H1 (cell line): ENCODE results near the gene DCTD. TPM values are rescaled to one million over a fixed set of nuclear protein-coding genes. Genes with fewer than 3 reads are reported as not detected.

Source experiments
- CTCF ChIA-PET: fragments of 300-600 bp; sonication (Branson Sonifier 250); formaldehyde crosslinking; loops from one replicate; lab custom pipeline; 2021; ENCODE audit not compliant: partially characterized antibody; lab: Charles Lee
- POLR2A ChIA-PET: fragments of 300-600 bp; sonication (Branson Sonifier 250); formaldehyde crosslinking; loops from one replicate; lab custom pipeline; 2021; ENCODE audit warnings: inconsistent platforms; ENCODE audit not compliant: partially characterized antibody; lab: Charles Lee
- DNase-seq, 2 experiments: peaks; one replicate each; pipeline versions ENCODE4 v3.0.0 to v3.0.0-alpha.2; 2010 to 2022; ENCODE audit warnings: low spot score in 2 of 2, low read depth in 1 of 2, mixed read lengths in 1 of 2
- FAIRE-seq: peaks from 2 replicates; lab custom pipeline; 2011; peaks lifted over from hg19 to GRCh38; lab: Jason Lieb, UNC
- H2AFZ ChIP-seq: 2 replicates; pipeline ENCODE4 v1.8.1; 2012; ENCODE audit warnings: low read length, inconsistent platforms
- H2AK5ac ChIP-seq: 2 replicates; pipeline ENCODE4 v1.6.1; 2013; ENCODE audit warnings: low read depth, low read length
- H2BK120ac ChIP-seq: replicated peaks from 2 replicates; pipeline ENCODE3; 2013; ENCODE audit warnings: low read depth, low read length, inconsistent platforms
- H2BK12ac ChIP-seq: 2 replicates; pipeline ENCODE4 v1.6.1; 2013; ENCODE audit warnings: low read depth, low read length
- H2BK15ac ChIP-seq: 2 replicates; pipeline ENCODE4 v1.6.1; 2013; ENCODE audit warnings: low read length
- H2BK20ac ChIP-seq: 2 replicates; pipeline ENCODE4 v1.6.1; 2013; ENCODE audit warnings: low read length
- H2BK5ac ChIP-seq: 2 replicates; pipeline ENCODE4 v1.6.1; 2013; ENCODE audit warnings: low read depth, low read length
- H3K14ac ChIP-seq: 2 replicates; pipeline ENCODE4 v1.6.1; 2013; ENCODE audit warnings: inconsistent platforms; ENCODE audit not compliant: insufficient read length
- H3K18ac ChIP-seq: 2 replicates; pipeline ENCODE4 v1.6.1; 2013; ENCODE audit warnings: low read length; ENCODE audit errors: extremely low read depth
- H3K23ac ChIP-seq: 2 replicates; pipeline ENCODE4 v1.6.1; 2013; ENCODE audit warnings: inconsistent platforms; ENCODE audit not compliant: insufficient read length
- H3K23me2 ChIP-seq: 2 replicates; pipeline ENCODE4 v1.6.1; 2013; ENCODE audit warnings: low read depth, low read length
- H3K27ac ChIP-seq: 2 replicates; pipeline ENCODE4 v1.6.1; 2011; ENCODE audit warnings: low read depth, low read length, inconsistent platforms
- H3K27me3 ChIP-seq, 4 experiments: replicated peaks in 1 of 4; 1 replicate in 1 of 4; 2 replicates in 3 of 4; pipeline versions ENCODE4 v1.6.1 to v1.8.1; 2011 to 2013; ENCODE audit warnings: low read length in 3 of 4, mild to moderate bottlenecking in 3 of 4, inconsistent platforms in 2 of 4, mixed read lengths in 2 of 4, moderate library complexity in 1 of 4; ENCODE audit not compliant: control insufficient read depth in 3 of 4, insufficient read depth in 3 of 4; ENCODE audit errors: extremely low read depth in 1 of 4
- H3K36me3 ChIP-seq, 4 experiments: 2 replicates each; pipeline versions ENCODE4 v1.6.1 to v1.8.1; 2011 to 2013; ENCODE audit warnings: mild to moderate bottlenecking in 4 of 4, low read length in 3 of 4, moderate library complexity in 2 of 4, control low read depth in 1 of 4, inconsistent platforms in 1 of 4; ENCODE audit not compliant: insufficient read depth in 4 of 4, control insufficient read depth in 2 of 4
- H3K4ac ChIP-seq: replicated peaks from 2 replicates; pipeline ENCODE3; 2013; ENCODE audit warnings: low read length, low read depth, mixed read lengths, inconsistent platforms; ENCODE audit not compliant: insufficient read length
- H3K4me1 ChIP-seq, 4 experiments: replicated peaks in 1 of 4; 1 replicate in 1 of 4; 2 replicates in 3 of 4; pipeline versions ENCODE4 v1.6.1 to v1.8.1; 2011 to 2013; ENCODE audit warnings: low read length in 3 of 4, inconsistent platforms in 2 of 4, mixed read lengths in 1 of 4; ENCODE audit not compliant: insufficient read depth in 4 of 4, control insufficient read depth in 3 of 4
- H3K4me2 ChIP-seq, 2 experiments: 2 replicates each; pipeline versions ENCODE4 v1.6.1 to v1.8.1; 2011 to 2013; ENCODE audit warnings: low read depth in 2 of 2, low read length in 2 of 2, control low read depth in 1 of 2, inconsistent platforms in 1 of 2, mild to moderate bottlenecking in 1 of 2; ENCODE audit not compliant: insufficient read depth in 1 of 2
- H3K4me3 ChIP-seq, 4 experiments: fragments of 200-600, 300-600 bp in 1 of 4; sonication (generic), shearing (Covaris generic), sonication (Bioruptor Twin) in 1 of 4; 2 replicates each; pipeline versions ENCODE4 v1.5.1 to v1.8.1; 2011 to 2016; ENCODE audit warnings: low read length in 4 of 4, low read depth in 3 of 4, control low read depth in 2 of 4, inconsistent platforms in 2 of 4, mild to moderate bottlenecking in 2 of 4, mixed read lengths in 1 of 4, moderate library complexity in 1 of 4; ENCODE audit not compliant: insufficient read depth in 2 of 4; ENCODE audit errors: extremely low read depth in 1 of 4
- H3K56ac ChIP-seq: replicated peaks from 2 replicates; pipeline ENCODE3; 2013; ENCODE audit warnings: low read depth, mild to moderate bottlenecking, mixed read lengths, low read length, inconsistent platforms; ENCODE audit not compliant: insufficient read length
- H3K79me1 ChIP-seq: 2 replicates; pipeline ENCODE4 v1.6.1; 2013; ENCODE audit warnings: low read depth, low read length, control low read depth
- H3K79me2 ChIP-seq, 2 experiments: 2 replicates each; pipeline versions ENCODE4 v1.6.1 to v1.8.1; 2012 to 2013; ENCODE audit warnings: low read length in 2 of 2, mild to moderate bottlenecking in 2 of 2, inconsistent platforms in 1 of 2; ENCODE audit not compliant: insufficient read depth in 2 of 2, control insufficient read depth in 1 of 2
- H3K9ac ChIP-seq, 4 experiments: replicated peaks in 1 of 4; 1 replicate in 1 of 4; 2 replicates in 3 of 4; pipeline versions ENCODE4 v1.6.1 to v1.8.1; 2011 to 2013; ENCODE audit warnings: low read depth in 3 of 4, low read length in 3 of 4, control low read depth in 2 of 4, mild to moderate bottlenecking in 2 of 4, moderate library complexity in 2 of 4, inconsistent platforms in 1 of 4; ENCODE audit errors: extremely low read depth in 1 of 4
- H3K9me3 ChIP-seq, 2 experiments: 2 replicates each; pipeline versions ENCODE4 v1.6.1 to v1.8.1; 2012 to 2013; ENCODE audit warnings: mild to moderate bottlenecking in 2 of 2, moderate library complexity in 2 of 2, control low read depth in 1 of 2, inconsistent platforms in 1 of 2, low read depth in 1 of 2, low read length in 1 of 2, mixed read lengths in 1 of 2; ENCODE audit not compliant: insufficient read depth in 2 of 2
- H4K20me1 ChIP-seq, 2 experiments: replicated peaks in 1 of 2; 2 replicates each; pipeline versions ENCODE3 to v1.8.1; 2011 to 2013; ENCODE audit warnings: inconsistent platforms in 2 of 2, low read length in 2 of 2, mild to moderate bottlenecking in 1 of 2; ENCODE audit not compliant: insufficient read depth in 2 of 2, control insufficient read depth in 1 of 2
- H4K5ac ChIP-seq: 2 replicates; pipeline ENCODE4 v1.6.1; 2013; ENCODE audit warnings: low read length, low read depth, mixed read lengths, inconsistent platforms; ENCODE audit not compliant: insufficient read length
- H4K8ac ChIP-seq: 2 replicates; pipeline ENCODE4 v1.8.0; 2013; ENCODE audit warnings: mild to moderate bottlenecking, moderate library complexity, low read length, inconsistent platforms; ENCODE audit not compliant: insufficient read depth; ENCODE audit errors: extremely low read depth
- H4K91ac ChIP-seq: replicated peaks from 2 replicates; pipeline ENCODE3; 2013; ENCODE audit warnings: low read length, mixed read lengths, inconsistent platforms; ENCODE audit not compliant: insufficient read length
- ASH2L ChIP-seq: fragments of 200-600, 300-600 bp; sonication (generic); IDR thresholded peaks from one replicate; pipeline ENCODE4 v1.7.1; 2017; ENCODE audit warnings: low read length
- BCL11A ChIP-seq, 2 experiments: IDR thresholded peaks; one replicate each; pipeline ENCODE4 v1.6.1; 2011; ENCODE audit warnings: low read depth in 2 of 2, low read length in 2 of 2, mild to moderate bottlenecking in 2 of 2
- CEBPB ChIP-seq: IDR thresholded peaks from 2 replicates; pipeline ENCODE4 v1.6.1; 2012; ENCODE audit warnings: low read depth, low read length
- CREB1 ChIP-seq: IDR thresholded peaks from 2 replicates; pipeline ENCODE4 v1.6.1; 2012; ENCODE audit warnings: inconsistent platforms
- CTBP2 ChIP-seq: IDR thresholded peaks from 2 replicates; pipeline ENCODE4 v1.7.0; 2011; ENCODE audit warnings: borderline replicate concordance, mild to moderate bottlenecking, moderate library complexity, mixed read lengths, low read length; ENCODE audit not compliant: insufficient read depth, insufficient read length
- E2F6 ChIP-seq: IDR thresholded peaks from 2 replicates; pipeline ENCODE4 v1.6.1; 2012; ENCODE audit warnings: inconsistent platforms
- JUND ChIP-seq: IDR thresholded peaks from 2 replicates; pipeline ENCODE4 v1.6.1; 2011; ENCODE audit warnings: mild to moderate bottlenecking, improper control_type of control experiment, low read length
- MAFK ChIP-seq: IDR thresholded peaks from 2 replicates; pipeline ENCODE4 v1.6.1; 2012; ENCODE audit warnings: low read depth, mild to moderate bottlenecking, improper control_type of control experiment, low read length
- NANOG ChIP-seq: IDR thresholded peaks from 2 replicates; pipeline ENCODE4 v1.6.1; 2011; ENCODE audit warnings: low read length, low read depth, mild to moderate bottlenecking, inconsistent platforms; ENCODE audit not compliant: insufficient read depth, poor library complexity, severe bottlenecking
- SIRT6 ChIP-seq: IDR thresholded peaks from one replicate; pipeline ENCODE4 v1.7.1; 2012; ENCODE audit warnings: low read length, inconsistent platforms
- SP1 ChIP-seq: IDR thresholded peaks from 2 replicates; pipeline ENCODE4 v1.6.1; 2011; ENCODE audit warnings: low read depth, low read length
- TAF7 ChIP-seq: optimal IDR thresholded peaks from 2 replicates; pipeline ENCODE3; 2011; ENCODE audit warnings: low read depth, mild to moderate bottlenecking, inconsistent platforms, low read length, moderate library complexity, borderline replicate concordance
- TCF12 ChIP-seq: IDR thresholded peaks from 2 replicates; pipeline ENCODE4 v1.6.1; 2011; ENCODE audit warnings: low read depth, mild to moderate bottlenecking, low read length
- TEAD4 ChIP-seq: IDR thresholded peaks from 2 replicates; pipeline ENCODE4 v1.6.1; 2012; ENCODE audit warnings: low read depth, low read length, inconsistent platforms, mixed read lengths
- WGBS, 2 experiments: shearing (Covaris generic) in 1 of 2; methylation state at CpG; one replicate each; pipeline versions ENCODE4 v1.1.6 to v1.1.7; 2013 to 2015; ENCODE audit warnings: low lambda C conversion rate in 2 of 2, mixed read lengths in 2 of 2, inconsistent platforms in 1 of 2, low coverage in 1 of 2, missing lambda C conversion rate in 1 of 2; ENCODE audit not compliant: insufficient replicate concordance in 2 of 2, insufficient coverage in 1 of 2, insufficient read length in 1 of 2; ENCODE audit errors: extremely low coverage in 1 of 2, missing lambda C conversion rate in 1 of 2; 5-methylcytosine and 5-hydroxymethylcytosine counted together
- polyA plus RNA-seq, 7 experiments: library from polyadenylated mRNA; depleted of rRNA in 3 of 7; stranded (reverse) in 5 of 7; unstranded in 2 of 7; fragments of >200 nt in 5 of 7; fragments of 200-250 nt in 2 of 7; gene quantifications; 1 replicate in 5 of 7; 2 replicates in 1 of 7; 4 replicates in 1 of 7; pipeline versions ENCODE4 v1.2.1 to v1.2.3, GENCODE V29; 2011 to 2013; ENCODE audit warnings: missing spikeins in 2 of 7, mixed read lengths in 2 of 7
- total RNA-seq: library from RNA; stranded (reverse); fragmentation: NEBNext Ultra II Directional; extraction: Animal tissue kit (Norgen Biotek cat#: 25700); gene quantifications from 2 replicates; pipeline ENCODE4 v1.2.1, GENCODE V29; 2021

DCTD gene
- total and polyA plus RNA-seq, 2 of the 8 experiments (the other 6 are each of a cell fraction or from before 2014, with no cell fraction given): 60.2 to 69.5 TPM

DNA sequence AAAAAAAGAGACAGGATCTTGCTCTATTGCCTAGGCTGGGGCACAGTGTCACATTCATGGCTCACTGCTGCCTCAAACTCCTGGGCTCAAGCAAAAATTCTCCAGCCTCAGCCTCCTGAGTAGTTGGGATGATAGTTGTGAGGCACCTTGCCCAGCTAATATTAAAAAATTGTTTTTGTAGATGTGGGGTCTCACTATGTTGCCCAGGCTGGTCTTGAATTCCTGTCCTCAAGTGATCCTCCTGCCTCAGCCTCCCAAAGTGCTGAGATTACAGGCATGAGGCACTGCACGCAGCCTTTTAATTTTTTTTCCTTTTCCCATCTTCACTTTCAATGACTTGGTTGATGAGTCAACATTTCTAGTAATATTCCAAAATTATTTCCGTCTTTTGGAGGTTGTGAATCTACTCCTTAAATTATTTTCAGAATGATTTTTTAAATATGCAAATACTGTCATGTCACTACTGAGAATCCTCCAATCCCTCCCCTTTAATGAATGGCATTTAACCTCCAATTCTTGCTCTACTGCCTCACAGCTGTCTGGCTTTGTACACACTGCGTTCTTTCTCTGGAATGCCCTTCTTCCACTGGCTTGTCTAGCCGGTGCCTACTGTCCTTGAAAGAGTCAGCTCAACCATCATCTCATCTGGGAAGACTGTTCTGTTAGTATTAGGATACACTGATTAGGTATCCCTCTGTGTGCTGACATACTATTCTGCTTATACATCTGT is 27.5 kb upstream of the DCTD start:
- WGBS, 2 experiments: 94% methylated on average over 4 of the region's 4 CpGs; no CpG with 5 or more reads in 1 of the 2 experiments
- Histone ChIP-seq H3K4me2 (no peak overlapping the region), H2AFZ (no peak overlapping the region), H3K27ac (no peak overlapping the region), H2BK20ac (no peak overlapping the region), H2AK5ac (no peak overlapping the region), H3K9me3 (no peaks in the 10 kb centered on the region), H4K8ac (no peak overlapping the region), H3K9ac (no peak overlapping the region), H3K27me3 (no peaks in the 10 kb centered on the region), H2BK12ac (no peak overlapping the region), H3K56ac (no peak overlapping the region), H3K79me2 (no peaks in the 10 kb centered on the region), H3K23ac (no peak overlapping the region), H3K4ac (no peak overlapping the region), H3K18ac (no peak overlapping the region), H2BK15ac (no peak overlapping the region), H2BK120ac (no peak overlapping the region), H4K5ac (no peak overlapping the region), H4K20me1 (no peaks in the 10 kb centered on the region), H3K23me2 (no peaks in the 10 kb centered on the region), H2BK5ac (no peak overlapping the region), H4K91ac (no peak overlapping the region), H3K36me3 (no peaks in the 10 kb centered on the region), H3K4me1 (peaks cover 0 to 2% (median 1%) of the 10 kb centered on the region in 4 experiments; a peak in 3 of 7 replicates), H3K79me1 (no peaks in the 10 kb centered on the region), H3K14ac (no peak overlapping the region), H3K4me3 (no peak overlapping the region)
- FAIRE-seq: no peak
- no peak for DNase-seq
- CTCF ChIA-PET: no interaction called here
- POLR2A ChIA-PET: no interaction called here
- TF ChIP-seq JUND (no peak), TEAD4 (no peak), CTBP2 (no peak), SP1 (no peak), SIRT6 (no peak), ASH2L (no peak), TAF7 (no peak), MAFK (no peak), CEBPB (no peak), NANOG (no peak), CREB1 (no peak), TCF12 (no peak), E2F6 (no peak), BCL11A (IDR thresholded peaks at IDR 0.05; ENCODE audit: low read depth in 2 of 2, low read length in 2 of 2) (no peak)
